Bronchial smooth muscle cell (primary cell): Measurements from ENCODE around the gene OR1J4. TPM values are rescaled to one million over a fixed set of nuclear protein-coding genes. Genes with fewer than 3 reads are reported as not detected.

Experiments
- total RNA-seq: library from RNA; depleted of rRNA; stranded (reverse); fragments of >200 nt; gene quantifications from 2 replicates; pipeline ENCODE4 v1.2.1, GENCODE V29; 2014

OR1J4 gene
- total RNA-seq, result not detected in 2 replicates

GRCh38 chr9:122518841-122519240, at the start of gene OR1J4:
Gene OR1J4 (plus strand): TSS chr9:122519141. CDS start chr9:122519141, 0 bp downstream.

GRCh38 chr9:122477826-122478225, 41.1 kb upstream of the OR1J4 start, which contains the start of gene OR1J1:
Gene OR1J1 (minus strand): TSS chr9:122477926. CDS start chr9:122477926, 0 bp downstream.

GRCh38 chr9:122510502-122510901, 8.4 kb upstream of the OR1J4 start, which contains the start of gene OR1J2:
Gene OR1J2 (plus strand): TSS chr9:122510802. CDS start chr9:122510802, 0 bp downstream.

GRCh38 chr9:122527193-122527592, 8.3 kb downstream of the OR1J4 start, which contains the start of gene OR1N1:
Gene OR1N1 (minus strand): TSS chr9:122527293. CDS start chr9:122527293, 0 bp downstream.

GRCh38 chr9:122552812-122553211, 33.9 kb downstream of the OR1J4 start, which contains the start of gene OR1N2:
Gene OR1N2 (plus strand): TSS chr9:122553112. CDS start chr9:122553212, 100 bp downstream.

Other genes with a start within 250 kb of the OR1J4 start
- gene PTGS1, start 148.1 kb upstream of the OR1J4 start, total RNA-seq, result 18.6 and 26.4 TPM in 2 replicates
- not detected in 2 replicates for gene OR1J1, start 41.2 kb upstream of the OR1J4 start, total RNA-seq
- not detected in 2 replicates for gene OR1J2, start 8.3 kb upstream of the OR1J4 start, total RNA-seq
- gene OR1N1, start 8.2 kb downstream of the OR1J4 start, total RNA-seq, result not detected in 2 replicates
- not detected in 2 replicates for gene OR1N2, start 34.0 kb downstream of the OR1J4 start, total RNA-seq
- under 0.01 TPM in 1 of 2 replicates, not detected in the other for gene OR1L8, start 64.2 kb downstream of the OR1J4 start, total RNA-seq
- not detected in 2 replicates for gene OR1Q1, start 95.6 kb downstream of the OR1J4 start, total RNA-seq
- 0.17 TPM in 1 of 2 replicates, not detected in the other for gene OR1B1, start 138.5 kb downstream of the OR1J4 start, total RNA-seq
- gene OR1L1, start 142.6 kb downstream of the OR1J4 start, total RNA-seq, result not detected in 2 replicates
- not detected in 2 replicates for gene OR1L3, start 156.0 kb downstream of the OR1J4 start, total RNA-seq
- gene OR1L4, start 204.8 kb downstream of the OR1J4 start, total RNA-seq, result not detected in 2 replicates
- not detected in 2 replicates for gene OR1L6, start 223.2 kb downstream of the OR1J4 start, total RNA-seq